GM21367 (cell line): Measurements from ENCODE around the gene AMMECR1.
"Not testable (repeated sequence)": the region's sequence is repeated elsewhere in the genome, so short reads cannot be mapped to it uniquely, and the experiment has no call there.

Source experiments
- ATAC-seq: cut with Tn5 transposase; IDR thresholded peaks from one replicate; pipeline ENCODE4 v1.9.1; 2021; ENCODE audit not compliant: unreplicated experiment

Gene AMMECR1

GRCh38 chrX:110317820-110318663 is at the start of gene AMMECR1:
AMMECR1 (minus strand) TSS chrX:110318085; CDS start chrX:110318071, 14 bp downstream.
- ATAC-seq, result peak; percentile 58

- no peak for ATAC-seq
Measured at GRCh38 chrX:110363244-110363643, 45.4 kb upstream of the AMMECR1 start.

GRCh38 chrX:110359273-110359672 is 41.4 kb upstream of the AMMECR1 start:
- ATAC-seq, result no peak

GRCh38 chrX:110358548-110358947 is 40.7 kb upstream of the AMMECR1 start, which contains the start of gene RTL9:
RTL9 (plus strand) TSS chrX:110358848; CDS start chrX:110450618, 91,770 bp downstream.
- ATAC-seq, result no peak

- ATAC-seq, result no peak
Measured at GRCh38 chrX:110346681-110347080, 28.8 kb upstream of the AMMECR1 start.

- peak; percentile 65 for ATAC-seq
Measured at GRCh38 chrX:110341189-110342035, 23.5 kb upstream of the AMMECR1 start.

- no peak for ATAC-seq
Measured at GRCh38 chrX:110338935-110339334, 21.1 kb upstream of the AMMECR1 start.

- ATAC-seq, result not testable (repeated sequence)
Measured at GRCh38 chrX:110333458-110333857, 15.6 kb upstream of the AMMECR1 start.

GRCh38 chrX:110331444-110332030 is 13.7 kb upstream of the AMMECR1 start:
- no peak for ATAC-seq

- not testable (repeated sequence) for ATAC-seq
Measured at GRCh38 chrX:110328613-110329012, 10.7 kb upstream of the AMMECR1 start.

GRCh38 chrX:110327336-110327735 is 9.5 kb upstream of the AMMECR1 start:
- ATAC-seq, result no peak

- ATAC-seq, result no peak
Measured at GRCh38 chrX:110326712-110327111, 8.8 kb upstream of the AMMECR1 start.

- no peak for ATAC-seq
Measured at GRCh38 chrX:110322603-110323002, 4.7 kb upstream of the AMMECR1 start.

- no peak for ATAC-seq
Measured at GRCh38 chrX:110321670-110322069, 3.8 kb upstream of the AMMECR1 start.

- ATAC-seq, result no peak
Measured at GRCh38 chrX:110321081-110321480, 3.2 kb upstream of the AMMECR1 start.

- no peak for ATAC-seq
Measured at GRCh38 chrX:110320381-110320987, 2.6 kb upstream of the AMMECR1 start.

- no peak for ATAC-seq
Measured at GRCh38 chrX:110318664-110318968, 731 bp upstream of the AMMECR1 start.

- no peak for ATAC-seq
Measured at GRCh38 chrX:110317061-110317819, 645 bp downstream of the AMMECR1 start.

- ATAC-seq, result no peak
Measured at GRCh38 chrX:110316351-110317060, 1.4 kb downstream of the AMMECR1 start.

GRCh38 chrX:110315551-110315950 is 2.3 kb downstream of the AMMECR1 start:
- peak; percentile 33 for ATAC-seq
